DND-41 (cell line): ENCODE measurements around the gene LIMS2.

Experiments
- ATAC-seq: fragments of 200-7000 bp; cut with Tn5 transposase; 3 replicates; pipeline ENCODE4 v1.9.1; 2021; ENCODE audit warnings: low read depth; ENCODE audit not compliant: insufficient read depth
- DNase-seq: peaks from one replicate; pipeline ENCODE4 v3.0.0-alpha.2; 2020
- H2AFZ ChIP-seq: 2 replicates; pipeline ENCODE4 v1.6.0; 2012; ENCODE audit warnings: low read depth, low read length
- H3K27ac ChIP-seq: 2 replicates; pipeline ENCODE4 v1.5.1; 2012; ENCODE audit warnings: low read length, inconsistent platforms
- H3K27me3 ChIP-seq: fragments of 200-600 bp; sonication (generic); 2 replicates; pipeline ENCODE4 v1.6.0; 2012; ENCODE audit warnings: low read length, mild to moderate bottlenecking, inconsistent platforms; ENCODE audit not compliant: insufficient read depth, poor library complexity
- H3K36me3 ChIP-seq: 2 replicates; pipeline ENCODE4 v1.5.1; 2012; ENCODE audit warnings: low read length, inconsistent platforms; ENCODE audit not compliant: insufficient read depth
- H3K4me1 ChIP-seq: 2 replicates; pipeline ENCODE4 v1.5.1; 2012; ENCODE audit warnings: mild to moderate bottlenecking, low read length; ENCODE audit not compliant: insufficient read depth
- H3K4me2 ChIP-seq: 2 replicates; pipeline ENCODE4 v1.6.0; 2012; ENCODE audit warnings: mild to moderate bottlenecking, moderate library complexity, low read length, inconsistent platforms; ENCODE audit not compliant: insufficient read depth
- H3K4me3 ChIP-seq, 2 experiments: fragments of 200-600 bp in 1 of 2; shearing (Covaris generic) in 1 of 2; 2 replicates each; pipeline ENCODE4 v1.5.1; 2012 to 2016; ENCODE audit warnings: inconsistent platforms in 2 of 2, low read length in 2 of 2, mild to moderate bottlenecking in 2 of 2, low read depth in 1 of 2, moderate library complexity in 1 of 2
- H3K79me2 ChIP-seq: 2 replicates; pipeline ENCODE4 v1.6.0; 2012; ENCODE audit warnings: low read length, inconsistent platforms; ENCODE audit not compliant: insufficient read depth
- H3K9ac ChIP-seq: 2 replicates; pipeline ENCODE4 v1.6.0; 2012; ENCODE audit warnings: low read depth, mild to moderate bottlenecking, inconsistent platforms, low read length, moderate library complexity
- H3K9me3 ChIP-seq: 2 replicates; pipeline ENCODE4 v1.5.1; 2012; ENCODE audit warnings: low read length, moderate library complexity, mild to moderate bottlenecking, inconsistent platforms; ENCODE audit not compliant: insufficient read depth, severe bottlenecking
- H4K20me1 ChIP-seq: 2 replicates; pipeline ENCODE4 v1.6.0; 2012; ENCODE audit warnings: low read length; ENCODE audit not compliant: insufficient read depth
- CTCF ChIP-seq: IDR thresholded peaks from 2 replicates; pipeline ENCODE4 v1.5.1; 2012; ENCODE audit warnings: borderline replicate concordance, low read length, moderate library complexity, mild to moderate bottlenecking; ENCODE audit not compliant: poor library complexity, severe bottlenecking; ENCODE audit errors: extremely low read depth
- EZH2 ChIP-seq: IDR thresholded peaks from 3 replicates; pipeline ENCODE4 v1.6.1; 2012; ENCODE audit warnings: borderline replicate concordance, low read depth, mild to moderate bottlenecking, moderate library complexity, low read length, inconsistent platforms; ENCODE audit not compliant: severe bottlenecking

Gene LIMS2

DNA sequence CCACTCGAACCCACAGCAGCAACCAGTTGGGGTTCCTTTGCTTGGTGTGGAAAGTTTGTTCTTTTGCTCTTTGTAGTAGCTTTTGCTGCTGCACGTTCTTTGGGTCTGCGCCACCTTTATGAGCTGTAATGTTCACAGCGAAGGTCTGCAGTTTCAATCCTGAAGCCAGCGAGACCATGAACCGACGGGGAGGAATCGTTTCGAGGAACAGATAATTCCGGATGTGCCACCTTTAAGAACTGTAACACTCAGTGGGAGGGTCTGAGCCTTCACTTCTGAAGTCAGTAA, 15.1 kb downstream of the LIMS2 start:
- no peaks in the 10 kb centered on the region for H3K9me3 ChIP-seq
- no peak overlapping the region for H3K27ac ChIP-seq
- H3K36me3 ChIP-seq = no peaks in the 10 kb centered on the region
- H3K4me1 ChIP-seq = peaks cover 8% of the 10 kb centered on the region
- H4K20me1 ChIP-seq = no peaks in the 10 kb centered on the region
- no peaks in the 10 kb centered on the region for H3K27me3 ChIP-seq
- TF ChIP-seq CTCF (no peak), EZH2 (no peak)
- H3K4me2 ChIP-seq = no peak overlapping the region
- H3K4me3 ChIP-seq = no peak overlapping the region
- no peak for DNase-seq
- H3K79me2 ChIP-seq = no peaks in the 10 kb centered on the region
- H3K9ac ChIP-seq = no peak overlapping the region
- ATAC-seq = no peak
- no peak overlapping the region; the same call in 1 of the 2 replicates for H2AFZ ChIP-seq

- TF ChIP-seq CTCF (no peak), EZH2 (no peak)
- peak; percentile 55 for ATAC-seq
- Histone ChIP-seq H4K20me1 (no peaks in the 10 kb centered on the region), H3K27me3 (no peaks in the 10 kb centered on the region), H3K36me3 (no peaks in the 10 kb centered on the region), H3K79me2 (no peaks in the 10 kb centered on the region), H3K4me3 (no peak overlapping the region), H2AFZ (0 out of 2 replicates have a peak overlapping the region, but pooled peaks have one; percentile 19), H3K9me3 (no peaks in the 10 kb centered on the region), H3K4me2 (no peak overlapping the region), H3K9ac (no peak overlapping the region), H3K27ac (peak overlapping the region; percentile 47; the same call in 1 of the 2 replicates), H3K4me1 (peaks cover 8% of the 10 kb centered on the region)
- DNase-seq = peak; percentile 48
These were observed 15.7 kb downstream of the LIMS2 start for GRCh38 chr2:127659408-127660290.

DNA sequence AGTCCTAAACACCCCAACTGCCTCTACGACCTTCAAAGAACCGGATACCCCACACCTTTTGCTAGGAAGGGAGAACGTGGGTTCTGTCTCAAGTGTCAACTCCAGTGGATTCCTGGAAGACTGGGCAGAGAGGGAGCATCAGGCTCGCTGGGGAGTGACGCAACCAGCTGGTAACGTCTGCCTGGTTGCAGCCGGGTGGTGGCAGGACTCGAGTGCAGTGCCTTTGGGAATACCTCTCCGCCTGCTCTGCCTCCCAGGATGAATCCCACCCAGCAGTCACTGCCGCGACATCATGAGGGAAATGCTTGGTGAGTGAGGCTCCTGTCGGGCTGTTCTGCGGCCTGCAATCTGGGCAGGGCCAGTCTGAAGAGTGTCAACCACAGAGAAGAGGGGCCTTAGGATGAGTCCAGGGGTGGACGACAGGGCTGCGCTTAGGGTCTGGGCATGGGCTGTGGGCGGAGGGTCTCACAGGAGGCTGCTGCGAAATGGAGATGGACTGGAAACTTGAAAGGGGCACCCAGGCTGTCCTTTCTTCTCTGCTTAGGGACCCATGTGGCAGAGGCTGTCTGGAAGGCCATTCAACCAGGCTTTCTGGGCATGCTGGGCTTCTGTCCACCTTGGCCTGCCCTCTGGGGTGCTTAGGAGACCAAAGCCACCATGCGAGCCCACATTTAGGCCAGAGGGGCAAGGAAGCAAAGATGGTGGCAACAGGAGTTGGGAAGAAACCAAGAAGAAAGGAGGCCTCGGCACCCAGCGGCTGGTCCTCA, 16.5 kb downstream of the LIMS2 start:
- H3K27ac ChIP-seq = peak overlapping the region; percentile 8; the same call in 1 of the 2 replicates
- no peak overlapping the region for H2AFZ ChIP-seq
- TF ChIP-seq EZH2 (no peak), CTCF (no peak)
- no peaks in the 10 kb centered on the region for H3K36me3 ChIP-seq
- no peak overlapping the region for H3K4me2 ChIP-seq
- H3K79me2 ChIP-seq = no peaks in the 10 kb centered on the region
- no peak overlapping the region for H3K9ac ChIP-seq
- no peaks in the 10 kb centered on the region for H3K9me3 ChIP-seq
- peaks cover 8% of the 10 kb centered on the region for H3K4me1 ChIP-seq
- no peaks in the 10 kb centered on the region for H4K20me1 ChIP-seq
- no peak for DNase-seq
- H3K27me3 ChIP-seq = no peaks in the 10 kb centered on the region
- no peak overlapping the region for H3K4me3 ChIP-seq
- ATAC-seq = no peak
